ENCODE measurements around the gene RABL3.
"Not testable (repeated sequence)": the region's sequence is repeated elsewhere in the genome, so short reads cannot be mapped to it uniquely, and the experiment has no call there.

RABL3 gene, protein sequence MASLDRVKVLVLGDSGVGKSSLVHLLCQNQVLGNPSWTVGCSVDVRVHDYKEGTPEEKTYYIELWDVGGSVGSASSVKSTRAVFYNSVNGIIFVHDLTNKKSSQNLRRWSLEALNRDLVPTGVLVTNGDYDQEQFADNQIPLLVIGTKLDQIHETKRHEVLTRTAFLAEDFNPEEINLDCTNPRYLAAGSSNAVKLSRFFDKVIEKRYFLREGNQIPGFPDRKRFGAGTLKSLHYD

GRCh38 chr3:120742198-120742848, at the start of gene RABL3, which contains the start of gene GTF2E1:
Gene RABL3, minus strand, starts transcription at chr3:120742516. Its CDS starts 9 bp downstream, at chr3:120742507.
Gene GTF2E1, plus strand, starts transcription at chr3:120742744. Its CDS starts 7,809 bp downstream, at chr3:120750553.
- peak; percentile 99 for DNase-seq (ENCODE audit: low read depth in 2 of 2)

- peak; percentile 73 to 79 for DNase-seq (ENCODE audit: low read depth in 2 of 2)
Observed at GRCh38 chr3:120791913-120792312, 49.6 kb upstream of the RABL3 start.

- DNase-seq (ENCODE audit: low read depth in 2 of 2): no peak
Observed at GRCh38 chr3:120791010-120791409, 48.7 kb upstream of the RABL3 start.

DNA sequence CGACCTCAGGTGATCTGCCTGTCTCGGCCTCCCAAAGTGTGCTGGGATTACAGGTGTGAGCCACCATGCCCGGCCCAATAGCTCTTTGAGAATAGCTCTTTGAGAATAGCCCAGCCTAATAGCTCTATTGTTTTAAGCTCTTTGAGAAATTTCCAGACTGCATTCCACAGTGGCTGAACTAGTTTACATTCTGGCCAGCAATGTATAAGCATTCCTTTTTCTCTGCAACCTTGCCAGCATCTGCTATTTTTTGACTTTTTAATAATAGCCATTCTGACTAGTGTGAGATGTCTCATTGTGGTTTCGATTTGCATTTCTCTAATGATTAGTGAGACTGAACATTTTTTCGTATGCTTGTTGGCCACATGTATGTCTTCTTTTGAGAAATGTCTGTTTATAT, 43.5 kb upstream of the RABL3 start:
- DNase-seq (ENCODE audit: low read depth in 2 of 2): peak; percentile 60 to 62

GRCh38 chr3:120780977-120781376, 38.7 kb upstream of the RABL3 start:
- no peak for DNase-seq (ENCODE audit: low read depth in 2 of 2)

DNA sequence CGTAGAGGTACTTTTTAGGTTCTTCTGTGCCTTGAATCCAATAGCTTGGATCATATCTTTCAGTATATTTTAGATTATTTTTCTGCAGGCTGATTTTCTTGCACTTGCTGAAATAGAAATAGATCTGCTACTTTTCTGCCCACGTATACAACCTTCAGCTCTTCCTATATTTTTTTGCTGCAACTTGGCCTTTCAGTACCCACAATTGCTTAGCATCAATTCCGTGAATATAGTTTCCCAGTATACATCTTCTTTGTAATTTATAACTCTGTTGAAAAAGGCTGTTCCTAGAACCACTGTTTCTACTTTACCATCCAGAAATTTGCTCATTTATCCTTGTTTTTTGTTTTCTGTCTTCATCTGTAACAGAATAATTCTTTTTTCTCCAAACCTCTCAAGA, 36.5 kb upstream of the RABL3 start:
- no peak for DNase-seq (ENCODE audit: low read depth in 2 of 2)

DNA sequence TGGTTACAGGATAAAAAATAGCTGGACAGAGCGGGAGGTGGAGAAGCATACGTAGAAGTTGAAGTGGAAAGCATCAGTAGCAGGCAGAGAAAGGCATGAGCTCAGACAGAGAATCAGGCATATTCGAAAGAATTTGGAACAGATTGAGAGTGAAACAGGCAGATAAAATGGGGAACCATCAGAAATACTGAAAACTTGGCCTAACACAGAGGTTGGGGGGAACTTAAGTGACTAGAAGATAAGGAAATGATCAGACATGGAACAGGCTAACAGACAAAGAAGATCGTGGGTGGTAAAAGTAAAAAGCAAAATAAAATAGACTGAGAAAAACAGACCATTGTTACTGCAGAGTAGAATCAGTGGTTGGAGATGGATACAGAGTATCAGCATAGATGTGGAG, 33.1 kb upstream of the RABL3 start:
- DNase-seq (ENCODE audit: low read depth in 2 of 2): no peak

DNA sequence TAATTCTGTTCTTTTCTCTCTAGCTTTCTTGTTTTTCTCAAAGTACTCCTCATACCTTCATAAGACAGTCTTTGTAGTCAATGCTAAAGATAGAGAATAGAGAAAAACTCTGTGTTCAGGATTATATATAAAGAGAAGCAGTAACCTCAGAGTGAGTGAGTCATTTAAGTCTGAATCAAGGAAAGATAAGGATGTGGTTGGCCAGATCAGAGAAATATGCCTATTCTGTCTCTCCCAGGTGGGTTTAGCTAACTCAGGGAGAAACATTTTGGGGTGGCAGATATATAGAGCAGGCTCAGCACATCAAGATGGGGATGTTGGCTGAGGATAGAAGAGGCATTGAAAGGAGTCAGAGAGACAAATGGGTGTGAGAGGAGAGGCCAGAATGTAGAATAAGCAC, 31.6 kb upstream of the RABL3 start:
- no peak for DNase-seq (ENCODE audit: low read depth in 2 of 2)

DNA sequence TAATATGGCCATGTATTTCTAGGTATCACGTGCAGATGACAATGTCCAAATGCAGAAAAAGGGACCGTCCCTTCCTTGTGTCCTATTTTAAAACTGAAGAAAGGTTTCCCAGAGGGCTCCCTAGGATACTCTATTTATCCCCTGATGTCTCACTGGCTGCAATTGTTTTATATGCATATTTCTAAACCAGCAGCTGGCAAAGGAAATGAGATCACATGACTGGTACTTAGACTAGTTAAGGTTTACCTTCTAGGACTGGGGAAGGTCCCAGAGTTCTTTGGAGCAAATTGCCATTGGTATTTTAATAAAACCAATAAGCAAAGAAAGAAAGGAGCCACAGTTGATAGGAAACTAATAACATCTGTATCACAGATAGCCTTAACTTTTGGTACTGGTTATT, 29.8 kb upstream of the RABL3 start:
- DNase-seq (ENCODE audit: low read depth in 2 of 2): no peak

GRCh38 chr3:120770891-120771290, 28.6 kb upstream of the RABL3 start:
- DNase-seq (ENCODE audit: low read depth in 2 of 2): no peak

DNA sequence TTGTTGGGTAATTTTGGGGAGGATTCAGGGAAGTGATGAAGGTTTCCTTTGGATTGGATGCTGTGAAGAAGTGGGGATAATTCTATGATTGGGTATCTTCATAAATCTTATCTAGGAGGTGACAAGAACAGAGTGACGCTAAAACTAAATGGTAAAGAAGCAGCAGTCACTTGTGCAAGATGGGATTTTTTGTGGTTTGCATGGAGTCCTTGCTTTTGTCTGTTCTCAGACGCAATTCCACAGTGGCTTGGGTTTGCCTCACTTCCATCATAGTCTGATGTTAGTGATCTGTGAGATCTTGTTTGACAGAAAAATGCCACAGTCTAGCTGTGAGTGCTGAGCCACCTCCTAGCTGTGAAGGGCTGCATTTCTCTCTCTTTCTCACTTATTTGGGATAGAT, 27.1 kb upstream of the RABL3 start:
- DNase-seq (ENCODE audit: low read depth in 2 of 2): no peak

DNA sequence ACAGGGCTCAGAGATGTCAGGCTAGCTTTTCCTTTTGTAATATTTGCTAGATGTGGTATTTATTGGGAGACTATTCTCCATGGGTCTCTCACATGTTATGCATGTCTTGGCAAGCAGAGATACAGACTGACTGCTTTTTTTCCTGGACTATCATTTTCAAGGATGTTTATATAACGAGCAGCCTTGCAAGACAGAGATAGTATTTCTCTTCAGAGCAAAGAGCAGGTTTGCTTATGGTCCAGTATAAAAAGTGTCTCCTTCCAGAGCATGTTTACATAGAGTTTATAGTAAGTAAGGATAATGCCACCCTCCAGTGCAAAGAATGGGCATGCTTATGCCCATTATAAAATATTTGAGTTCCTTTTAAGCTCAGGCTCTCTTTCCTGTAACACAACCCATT, 24.8 kb upstream of the RABL3 start:
- no peak for DNase-seq (ENCODE audit: low read depth in 2 of 2)

DNA sequence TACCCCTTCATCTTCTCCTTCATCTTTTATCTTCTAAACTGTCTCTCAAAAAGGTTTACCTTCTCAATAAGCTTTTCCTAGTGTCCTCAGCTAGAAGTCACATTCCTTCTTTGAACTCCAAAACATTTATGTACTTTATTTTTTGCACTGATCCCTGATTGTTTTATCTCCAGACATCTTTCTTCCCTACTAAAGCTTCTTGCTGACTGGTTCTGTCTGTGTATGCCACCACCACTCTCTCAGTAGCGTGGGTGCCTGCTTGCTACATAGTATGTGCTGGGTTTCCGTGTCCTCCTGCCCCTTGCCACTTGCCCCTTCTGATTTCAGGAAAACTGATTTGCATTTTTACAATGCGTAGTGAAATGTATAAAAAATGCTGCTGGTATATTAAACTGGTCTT, 24.3 kb upstream of the RABL3 start:
- DNase-seq (ENCODE audit: low read depth in 2 of 2): no peak

- DNase-seq (ENCODE audit: low read depth in 2 of 2): no peak
Observed at GRCh38 chr3:120765830-120766493, 23.6 kb upstream of the RABL3 start.

DNA sequence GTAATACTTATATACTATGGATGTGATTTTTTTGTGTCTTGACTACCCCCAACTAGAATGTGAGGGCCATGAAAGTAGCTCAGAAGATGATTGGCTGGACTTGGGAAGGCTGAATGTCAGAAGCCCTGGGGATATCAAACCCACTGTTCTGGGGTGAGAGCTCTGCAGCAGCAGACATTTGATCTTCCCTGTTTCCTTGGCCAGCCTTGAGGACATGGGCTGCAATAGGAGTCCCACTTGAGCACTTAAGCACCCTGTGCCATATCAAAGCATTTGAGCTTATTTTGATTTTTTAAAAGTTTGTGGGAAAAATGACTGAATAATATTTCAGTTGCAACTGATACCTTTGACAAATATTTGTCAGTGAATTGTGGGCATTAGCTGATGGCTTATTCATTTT, 21.9 kb upstream of the RABL3 start:
- no peak for DNase-seq (ENCODE audit: low read depth in 2 of 2)

- DNase-seq (ENCODE audit: low read depth in 2 of 2): no peak
Observed at GRCh38 chr3:120763601-120764000, 21.3 kb upstream of the RABL3 start.

GRCh38 chr3:120762615-120763014, 20.3 kb upstream of the RABL3 start:
- peak; percentile 65 to 73 for DNase-seq (ENCODE audit: low read depth in 2 of 2)

- not testable (repeated sequence) for DNase-seq (ENCODE audit: low read depth in 2 of 2)
Observed at GRCh38 chr3:120758551-120758950, 16.2 kb upstream of the RABL3 start.

- DNase-seq (ENCODE audit: low read depth in 2 of 2): no peak
Observed at GRCh38 chr3:120756061-120756460, 13.7 kb upstream of the RABL3 start.

- no peak for DNase-seq (ENCODE audit: low read depth in 2 of 2)
Observed at GRCh38 chr3:120753810-120754209, 11.5 kb upstream of the RABL3 start.

DNA sequence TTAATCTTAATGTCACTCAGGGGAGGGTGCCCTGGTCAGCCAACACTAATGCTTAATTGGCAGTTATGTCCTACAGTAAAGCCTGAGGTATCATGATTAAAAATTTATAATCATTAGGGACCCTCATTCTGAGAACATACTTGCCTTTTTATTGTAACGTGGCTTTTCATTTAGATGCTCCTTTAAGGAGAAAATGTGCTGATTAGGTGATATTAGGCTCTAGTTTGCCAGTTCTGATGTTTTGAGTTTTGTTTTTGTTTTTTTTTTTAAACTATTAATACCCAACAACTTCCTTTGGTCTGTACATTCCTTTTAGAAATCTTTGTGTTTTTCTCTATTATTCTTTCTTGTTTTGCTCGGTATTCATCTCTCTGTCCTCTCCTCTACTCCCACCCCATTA, 10.5 kb upstream of the RABL3 start:
- DNase-seq (ENCODE audit: low read depth in 2 of 2): no peak

DNA sequence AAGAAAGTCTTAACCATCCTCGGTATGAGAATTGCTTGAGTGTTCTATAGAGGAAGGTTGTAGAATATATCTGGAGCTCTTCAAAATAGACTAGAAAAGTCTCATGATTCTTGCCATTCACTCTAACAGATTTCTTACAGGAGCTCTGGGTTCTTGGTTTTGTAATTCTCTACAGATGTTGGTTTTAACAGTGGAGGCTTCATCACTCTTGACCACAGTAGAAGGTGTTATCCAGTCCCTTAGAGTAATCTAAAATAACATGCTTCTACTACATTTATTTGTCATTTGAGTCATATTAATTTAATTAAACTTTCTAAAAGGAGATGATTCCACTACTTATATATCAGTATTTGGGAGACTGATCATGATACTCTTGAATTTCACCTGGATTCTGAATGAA, 9.9 kb upstream of the RABL3 start:
- no peak for DNase-seq (ENCODE audit: low read depth in 2 of 2)

DNA sequence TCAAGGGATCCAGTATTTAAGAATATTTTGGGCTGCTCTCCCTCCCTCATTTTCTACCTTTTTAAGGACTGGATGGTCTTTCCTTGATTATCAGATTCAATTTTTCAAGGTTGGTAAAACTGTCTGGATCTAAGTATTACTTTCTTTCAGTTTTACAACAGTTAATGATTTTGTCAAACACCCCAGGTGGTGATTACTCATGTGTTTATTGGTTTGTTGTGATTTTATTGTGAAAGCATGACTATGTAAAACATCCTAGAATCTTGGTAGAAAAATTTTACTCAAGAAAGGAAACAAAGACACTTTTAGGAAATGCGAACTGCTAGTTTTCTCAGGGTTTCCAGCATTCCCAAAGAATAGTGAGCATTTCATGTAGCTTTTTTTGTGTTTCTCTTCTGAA, 7.5 kb upstream of the RABL3 start:
- no peak for DNase-seq (ENCODE audit: low read depth in 2 of 2)
